Measurements from ENCODE around the gene PITX1.

Gene PITX1

GRCh38 chr5:135027697-135028615 lies 6.1 kb downstream of the PITX1 start:
- no peak for DNase-seq

GRCh38 chr5:135027266-135027696 lies 6.7 kb downstream of the PITX1 start:
- no peak for DNase-seq

- no peak for DNase-seq
Observed at GRCh38 chr5:135026645-135027265, 7.3 kb downstream of the PITX1 start.

- DNase-seq, result no peak
Observed at GRCh38 chr5:135025730-135026644, 8.0 kb downstream of the PITX1 start.

- no peak for DNase-seq
Observed at GRCh38 chr5:135024956-135025729, 8.9 kb downstream of the PITX1 start.

- no peak for DNase-seq
Observed at GRCh38 chr5:135020111-135020895, 13.7 kb downstream of the PITX1 start.

GRCh38 chr5:135019314-135019713 lies 14.7 kb downstream of the PITX1 start:
- no peak for DNase-seq

GRCh38 chr5:135018457-135018856 lies 15.6 kb downstream of the PITX1 start:
- DNase-seq, result no peak

GRCh38 chr5:135016861-135017290 lies 17.2 kb downstream of the PITX1 start:
- no peak for DNase-seq

- DNase-seq, result no peak
Observed at GRCh38 chr5:135015942-135016341, 18.1 kb downstream of the PITX1 start.

GRCh38 chr5:135013947-135014570 lies 20.0 kb downstream of the PITX1 start:
- no peak for DNase-seq

- no peak for DNase-seq
Observed at GRCh38 chr5:135013445-135013844, 20.6 kb downstream of the PITX1 start.

- DNase-seq, result no peak
Observed at GRCh38 chr5:135012951-135013391, 21.1 kb downstream of the PITX1 start.

GRCh38 chr5:135012033-135012588 lies 21.9 kb downstream of the PITX1 start:
- DNase-seq, result no peak

GRCh38 chr5:135011355-135012032 lies 22.5 kb downstream of the PITX1 start:
- no peak for DNase-seq

- DNase-seq, result no peak
Observed at GRCh38 chr5:135010502-135011354, 23.3 kb downstream of the PITX1 start.

- no peak for DNase-seq
Observed at GRCh38 chr5:135009736-135010501, 24.1 kb downstream of the PITX1 start.
